Aorta (tissue), 5 donors: ENCODE results near the gene ITSN1. TPM values are rescaled to one million over a fixed set of nuclear protein-coding genes. Genes with fewer than 3 reads are reported as not detected.

Experiments
- ATAC-seq: fragments of 200-7000 bp; cut with Tn5 transposase; one replicate; pipeline ENCODE4 v1.9.1; 2022; ENCODE audit warnings: moderate library complexity; ENCODE audit not compliant: low FRiP score
- DNase-seq, 2 donors: peaks; one replicate each; pipeline ENCODE4 v3.0.0-alpha.2; 2020
- H3K27ac ChIP-seq, 2 donors: one replicate each; pipeline ENCODE4 v1.5.1; 2013; ENCODE audit warnings: low read length in 2 of 2, mild to moderate bottlenecking in 2 of 2, moderate library complexity in 2 of 2, control low read depth in 1 of 2, inconsistent platforms in 1 of 2, low read depth in 1 of 2
- H3K27me3 ChIP-seq, 2 donors: one replicate each; pipeline ENCODE4 v1.6.1; 2013; ENCODE audit warnings: control low read depth in 1 of 2, low read length in 1 of 2, mild to moderate bottlenecking in 1 of 2, moderate library complexity in 1 of 2; ENCODE audit not compliant: insufficient read depth in 2 of 2, control insufficient read depth in 1 of 2
- H3K36me3 ChIP-seq, 2 donors: one replicate each; pipeline ENCODE4 v1.6.1; 2013; ENCODE audit warnings: control low read depth in 1 of 2, low read length in 1 of 2, mild to moderate bottlenecking in 1 of 2; ENCODE audit not compliant: insufficient read depth in 2 of 2, control insufficient read depth in 1 of 2
- H3K4me1 ChIP-seq, 2 donors: one replicate each; pipeline ENCODE4 v1.6.1; 2013; ENCODE audit warnings: low read length in 2 of 2, control low read depth in 1 of 2, mild to moderate bottlenecking in 1 of 2, moderate library complexity in 1 of 2; ENCODE audit not compliant: insufficient read depth in 2 of 2, control insufficient read depth in 1 of 2
- H3K4me3 ChIP-seq, 2 donors: one replicate each; pipeline ENCODE4 v1.5.1; 2013; ENCODE audit warnings: low read length in 2 of 2, control low read depth in 1 of 2, mild to moderate bottlenecking in 1 of 2
- H3K9me3 ChIP-seq: one replicate; pipeline ENCODE4 v1.6.1; 2013; ENCODE audit warnings: mild to moderate bottlenecking, low read length; ENCODE audit not compliant: control insufficient read depth
- WGBS, 2 donors: extraction: QIAGEN DNeasy Blood & Tissue Kit; methylation state at CpG; one replicate each; pipeline ENCODE4 v1.1.7; 2013; 5-methylcytosine and 5-hydroxymethylcytosine counted together
- intact Hi-C, 2 donors: fragments of 100-400 bp; cut with DNase I; formaldehyde crosslinking; loops; one replicate each; pipeline versions ENCODE4 v1.14.2 to v1.15.0; 2022
- polyA plus RNA-seq, 2 donors: library from polyadenylated mRNA; stranded (reverse); fragments of 200-250 nt; gene quantifications; one replicate each; pipeline ENCODE4 v1.2.3, GENCODE V29; 2013
- total RNA-seq, 2 donors: library from RNA; stranded (reverse); fragmentation: NEBNext Ultra II Directional; extraction: Animal tissue kit (Norgen Biotek cat#: 25700); gene quantifications; one replicate each; pipeline ENCODE4 v1.2.1, GENCODE V29; 2021
- donor health status: healthy with polysubstance abuse.
- donor health status: Bipolar disorder and iron deficiency.
- donor health status: DM: no; HTN: no; CAD: no.
- donor health status: DM: no; HTN: no; CAD: no.
- donor health status: DM: yes; HTN: yes; CAD: no.

Gene ITSN1
- total and polyA plus RNA-seq, 4 donors: 20.8 to 103 (median 37.1) TPM

- no peaks in the 10 kb centered on the region for H3K9me3 ChIP-seq
- H3K36me3 ChIP-seq: peaks cover 2 to 3% of the 10 kb centered on the region in 2 donors
- no peak overlapping the region for H3K27ac ChIP-seq
- WGBS, 2 donors: 94 to 95% methylated on average over 11 of the region's 11 CpGs
- H3K4me1 ChIP-seq: no peaks in the 10 kb centered on the region
- no peaks in the 10 kb centered on the region for H3K27me3 ChIP-seq
- no peak for ATAC-seq
- intact Hi-C loops: no loop called here
- no peak overlapping the region for H3K4me3 ChIP-seq
- DNase-seq: peak in 1 of 2 donors; percentile 77
Measured at GRCh38 chr21:33836408-33836807, 194.1 kb downstream of the ITSN1 start.

DNA sequence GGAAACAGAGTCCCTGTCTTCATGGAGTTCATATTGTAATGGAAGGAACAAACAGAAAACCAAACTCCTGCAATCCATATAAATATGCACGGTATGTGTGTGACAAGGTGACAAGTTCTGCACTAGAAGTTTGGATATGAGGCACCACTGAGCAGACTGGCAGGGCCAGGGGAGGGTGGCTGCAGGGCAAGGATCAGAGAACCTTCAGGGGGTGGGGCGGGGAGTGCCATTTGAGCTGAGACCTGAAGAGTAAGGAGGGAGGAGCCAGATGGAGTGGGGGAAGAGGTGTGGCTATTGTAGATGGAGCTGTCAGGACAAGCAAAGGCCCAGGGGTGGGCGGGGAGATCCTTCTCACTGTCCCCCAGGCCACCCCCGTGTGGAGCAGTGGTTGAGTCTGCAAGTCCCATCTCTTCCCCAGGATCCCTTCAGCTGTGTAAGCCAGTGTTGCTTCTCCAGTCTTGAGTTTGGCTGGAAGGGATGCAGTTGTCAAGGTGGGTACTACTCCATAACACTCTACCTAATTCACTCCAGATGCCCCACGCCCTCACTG, 196.9 kb downstream of the ITSN1 start:
- Histone ChIP-seq H3K4me3 (no peak overlapping the region), H3K27me3 (no peaks in the 10 kb centered on the region), H3K9me3 (no peaks in the 10 kb centered on the region), H3K36me3 (peaks cover 0 to 3% of the 10 kb centered on the region in 2 donors), H3K27ac (no peak overlapping the region), H3K4me1 (no peaks in the 10 kb centered on the region)
- DNase-seq: no peak
- 94 to 97% methylated on average over 4 to 5 of the region's 5 CpGs for WGBS, 2 donors
- intact Hi-C loops: no loop called here
- no peak for ATAC-seq

- ATAC-seq (no peak), DNase-seq (no peak)
- intact Hi-C loops: no loop called here
- H3K27ac ChIP-seq: no peak overlapping the region
- H3K4me3 ChIP-seq: no peak overlapping the region
- H3K4me1 ChIP-seq: no peaks in the 10 kb centered on the region
- H3K27me3 ChIP-seq: no peaks in the 10 kb centered on the region
- H3K9me3 ChIP-seq: no peaks in the 10 kb centered on the region
- WGBS, 2 donors: 93 to 95% methylated on average over 5 of the region's 5 CpGs
- peaks cover 0 to 3% of the 10 kb centered on the region in 2 donors for H3K36me3 ChIP-seq
Measured at GRCh38 chr21:33839806-33840205, 197.5 kb downstream of the ITSN1 start.

- intact Hi-C loops: no loop called here
- peak overlapping the region in 1 of 2 donors; percentile 36 for H3K27ac ChIP-seq
- H3K4me3 ChIP-seq: no peak overlapping the region
- H3K36me3 ChIP-seq: peaks cover 0 to 3% of the 10 kb centered on the region in 2 donors
- no peaks in the 10 kb centered on the region for H3K27me3 ChIP-seq
- no peaks in the 10 kb centered on the region for H3K4me1 ChIP-seq
- 78 to 83% methylated on average over 5 of the region's 5 CpGs for WGBS, 2 donors
- no peak for ATAC-seq
- DNase-seq: no peak
- no peaks in the 10 kb centered on the region for H3K9me3 ChIP-seq
Measured at GRCh38 chr21:33840771-33841170, 198.5 kb downstream of the ITSN1 start.

GRCh38 chr21:33841561-33841960, 199.3 kb downstream of the ITSN1 start:
- Histone ChIP-seq H3K36me3 (peaks cover 0 to under 1% of the 10 kb centered on the region in 2 donors), H3K4me1 (no peaks in the 10 kb centered on the region), H3K9me3 (no peaks in the 10 kb centered on the region), H3K27ac (no peak overlapping the region), H3K4me3 (no peak overlapping the region), H3K27me3 (no peaks in the 10 kb centered on the region)
- DNase-seq (no peak), ATAC-seq (no peak)
- WGBS, 2 donors: 5 to 8% methylated on average over 7 of the region's 7 CpGs
- intact Hi-C loops: no loop called here

- Histone ChIP-seq H3K27ac (no peak overlapping the region), H3K27me3 (no peaks in the 10 kb centered on the region), H3K4me1 (no peaks in the 10 kb centered on the region), H3K9me3 (no peaks in the 10 kb centered on the region), H3K36me3 (no peaks in the 10 kb centered on the region), H3K4me3 (no peak overlapping the region)
- intact Hi-C loops: no loop called here
- peak; percentile 37 for ATAC-seq
- DNase-seq: no peak
- 94 to 96% methylated on average over 6 of the region's 6 CpGs for WGBS, 2 donors
Measured at GRCh38 chr21:33843216-33843615, 200.9 kb downstream of the ITSN1 start.

GRCh38 chr21:33844104-33844889, 202.0 kb downstream of the ITSN1 start:
- DNase-seq: no peak
- ATAC-seq: peak; percentile 54
- 34 to 38% methylated on average over 20 of the region's 20 CpGs for WGBS, 2 donors
- H3K4me3 ChIP-seq: no peak overlapping the region
- no peaks in the 10 kb centered on the region for H3K9me3 ChIP-seq
- peak overlapping the region in 1 of 2 donors; percentile 4 for H3K27ac ChIP-seq
- intact Hi-C loops: no loop called here
- no peaks in the 10 kb centered on the region for H3K4me1 ChIP-seq
- no peaks in the 10 kb centered on the region for H3K27me3 ChIP-seq
- H3K36me3 ChIP-seq: no peaks in the 10 kb centered on the region

- Histone ChIP-seq H3K27ac (no peak overlapping the region), H3K36me3 (no peaks in the 10 kb centered on the region)
- no peak for ATAC-seq
Measured at GRCh38 chr21:33844890-33845205, 202.5 kb downstream of the ITSN1 start.

DNA sequence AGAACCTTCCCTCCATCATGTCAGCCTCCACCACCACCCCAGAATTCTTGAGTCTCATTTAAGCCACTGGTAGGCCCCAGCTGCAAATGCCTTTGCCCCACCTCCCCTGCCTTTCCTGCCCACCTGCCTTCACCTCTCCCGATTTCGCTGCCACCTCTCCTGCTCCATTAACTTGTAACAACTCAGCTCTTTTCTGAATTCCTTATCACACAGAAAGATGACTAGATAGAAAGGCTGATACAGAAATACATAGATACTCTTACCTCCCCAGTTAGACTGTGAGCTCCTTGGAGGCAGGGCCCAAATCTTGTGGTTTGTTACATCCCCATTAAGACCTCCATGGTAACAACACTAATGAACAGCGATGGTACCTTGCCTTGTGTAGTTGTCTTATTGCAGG, 203.8 kb downstream of the ITSN1 start:
- Histone ChIP-seq H3K4me3 (no peak overlapping the region), H3K9me3 (no peaks in the 10 kb centered on the region), H3K27ac (no peak overlapping the region), H3K36me3 (no peaks in the 10 kb centered on the region), H3K4me1 (no peaks in the 10 kb centered on the region), H3K27me3 (no peaks in the 10 kb centered on the region)
- DNase-seq: no peak
- no peak for ATAC-seq
- WGBS, 2 donors: 97 to 100% methylated on average over 3 of the region's 3 CpGs
- intact Hi-C loops: no loop called here

More at GRCh38 chr21:33844890-33845205, 202.5 kb downstream of the ITSN1 start:
- no peak for DNase-seq
- no peak overlapping the region for H3K4me3 ChIP-seq
- 90 to 96% methylated on average over 6 of the region's 6 CpGs for WGBS, 2 donors
- no peaks in the 10 kb centered on the region for H3K4me1 ChIP-seq
- H3K9me3 ChIP-seq: no peaks in the 10 kb centered on the region
- intact Hi-C loops: no loop called here
- no peaks in the 10 kb centered on the region for H3K27me3 ChIP-seq
